CD14-positive monocyte (primary cell): ENCODE measurements around the gene PHF5A. TPM values are rescaled to one million over a fixed set of nuclear protein-coding genes. Genes with fewer than 3 reads are reported as not detected.

Experiments
- DNase-seq, 3 donors: peaks; one replicate each; pipeline ENCODE4 v3.0.0-alpha.2; 2011 to 2022
- H2AFZ ChIP-seq: 2 replicates; pipeline ENCODE4 v1.6.0; 2012; ENCODE audit warnings: mild to moderate bottlenecking, low read depth, low read length, inconsistent platforms; ENCODE audit not compliant: insufficient read depth, poor library complexity, severe bottlenecking
- H3K27ac ChIP-seq, 2 donors: 1 replicate in 1 of 2; 2 replicates in 1 of 2; pipeline ENCODE4 v1.5.1; 2012 to 2013; ENCODE audit warnings: low read length in 2 of 2, control low read depth in 1 of 2, inconsistent platforms in 1 of 2, low read depth in 1 of 2, mild to moderate bottlenecking in 1 of 2
- H3K27me3 ChIP-seq, 2 donors: one replicate each; pipeline versions ENCODE4 v1.6.0 to v1.6.1; 2011 to 2013; ENCODE audit warnings: low read length in 2 of 2; ENCODE audit not compliant: control insufficient read depth in 2 of 2, insufficient read depth in 2 of 2
- H3K36me3 ChIP-seq, 2 donors: replicated peaks in 1 of 2; 1 replicate in 1 of 2; 2 replicates in 1 of 2; pipeline versions ENCODE4 v1.5.1 to v1.6.1; 2012 to 2013; ENCODE audit warnings: low read length in 2 of 2, control low read depth in 1 of 2, inconsistent platforms in 1 of 2, mild to moderate bottlenecking in 1 of 2; ENCODE audit not compliant: insufficient read depth in 2 of 2, control insufficient read depth in 1 of 2
- H3K4me1 ChIP-seq, 2 donors: 1 replicate in 1 of 2; 2 replicates in 1 of 2; pipeline versions ENCODE4 v1.5.1 to v1.6.1; 2012 to 2013; ENCODE audit warnings: low read length in 2 of 2, control low read depth in 1 of 2, inconsistent platforms in 1 of 2, mild to moderate bottlenecking in 1 of 2, moderate library complexity in 1 of 2; ENCODE audit not compliant: insufficient read depth in 2 of 2, control insufficient read depth in 1 of 2
- H3K4me2 ChIP-seq: replicated peaks from 2 replicates; pipeline ENCODE3; 2012; ENCODE audit warnings: low read length, moderate library complexity, mild to moderate bottlenecking; ENCODE audit not compliant: poor library complexity, severe bottlenecking; ENCODE audit errors: extremely low read depth
- H3K4me3 ChIP-seq, 3 experiments: fragments of 200-600 bp in 1 of 3; sonication (generic) in 1 of 3; replicated peaks in 1 of 3; 1 replicate in 2 of 3; 2 replicates in 1 of 3; pipeline ENCODE4 v1.5.1; 2011 to 2013; ENCODE audit warnings: low read length in 3 of 3, mild to moderate bottlenecking in 3 of 3, control low read depth in 2 of 3, low read depth in 2 of 3, inconsistent platforms in 1 of 3, moderate library complexity in 1 of 3
- H3K79me2 ChIP-seq: 2 replicates; pipeline ENCODE4 v1.6.0; 2012; ENCODE audit warnings: mild to moderate bottlenecking, control low read depth, inconsistent platforms, low read length, moderate library complexity; ENCODE audit not compliant: insufficient read depth
- H3K9ac ChIP-seq: 2 replicates; pipeline ENCODE4 v1.6.0; 2017; ENCODE audit warnings: low read length, mild to moderate bottlenecking; ENCODE audit not compliant: insufficient read depth, poor library complexity, severe bottlenecking
- H3K9me3 ChIP-seq, 2 donors: replicated peaks in 1 of 2; 1 replicate in 1 of 2; 2 replicates in 1 of 2; pipeline versions ENCODE4 v1.5.1 to v1.6.1; 2012 to 2013; ENCODE audit warnings: low read length in 2 of 2, control low read depth in 1 of 2; ENCODE audit not compliant: control insufficient read depth in 1 of 2, insufficient read depth in 1 of 2
- H4K20me1 ChIP-seq: 2 replicates; pipeline ENCODE4 v1.6.0; 2012; ENCODE audit warnings: mild to moderate bottlenecking, low read length, control low read depth, moderate library complexity; ENCODE audit not compliant: insufficient read depth
- H3K27ac Mint-ChIP-seq, 7 donors: one replicate each; pipeline ENCODE4 v1.8.0; 2020; ENCODE audit warnings: mild to moderate bottlenecking in 7 of 7, mixed read lengths in 7 of 7, moderate library complexity in 6 of 7, inconsistent platforms in 2 of 7
- H3K27me3 Mint-ChIP-seq, 3 donors: one replicate each; pipeline ENCODE4 v1.8.0; 2021 to 2022; ENCODE audit warnings: low read depth in 3 of 3, mild to moderate bottlenecking in 3 of 3, mixed read lengths in 3 of 3, moderate library complexity in 3 of 3, inconsistent platforms in 1 of 3
- H3K36me3 Mint-ChIP-seq, 2 donors: one replicate each; pipeline ENCODE4 v1.8.0; 2020; ENCODE audit warnings: mixed read lengths in 2 of 2, inconsistent platforms in 1 of 2, mild to moderate bottlenecking in 1 of 2
- H3K4me1 Mint-ChIP-seq: one replicate; pipeline ENCODE4 v1.8.0; 2020; ENCODE audit warnings: mild to moderate bottlenecking, mixed read lengths
- H3K4me3 Mint-ChIP-seq, 2 donors: one replicate each; pipeline ENCODE4 v1.8.0; 2020; ENCODE audit warnings: mild to moderate bottlenecking in 2 of 2, mixed read lengths in 2 of 2, moderate library complexity in 1 of 2
- H3K9me3 Mint-ChIP-seq, 7 donors: one replicate each; pipeline ENCODE4 v1.8.0; 2020 to 2022; ENCODE audit warnings: mixed read lengths in 7 of 7, mild to moderate bottlenecking in 6 of 7, moderate library complexity in 6 of 7, inconsistent platforms in 2 of 7
- WGBS: methylation state at CpG from one replicate; pipeline ENCODE4 v1.1.5; 2013; ENCODE audit warnings: missing lambda C conversion rate; ENCODE audit not compliant: insufficient coverage; 5-methylcytosine and 5-hydroxymethylcytosine counted together
- intact Hi-C, 2 donors: fragments of 100-400 bp; cut with micrococcal nuclease; formaldehyde crosslinking; loops; one replicate each; pipeline versions ENCODE4 v1.15.0 to v1.15.1; 2023
- polyA plus RNA-seq, 3 donors: library from polyadenylated mRNA; depleted of rRNA in 1 of 3; unstranded in 2 of 3; stranded (reverse) in 1 of 3; fragments of 300-500 nt in 2 of 3; fragments of >200 nt in 1 of 3; fragmentation: Illumina TruSeq in 2 of 3; gene quantifications; 1 replicate in 2 of 3; 2 replicates in 1 of 3; pipeline ENCODE4 v1.2.3, GENCODE V29; 2012 to 2021
- TF ChIP-seq, protein P1 (sequence below): fragments of 200-600 bp; IDR thresholded peaks from one replicate; pipeline ENCODE4 v1.8.0; 2022; ENCODE audit warnings: antibody characterized with exemption, mild to moderate bottlenecking

The PHF5A gene
- polyA plus RNA-seq, 3 donors = 22.0 to 31.3 (median 26.3) TPM

DNA sequence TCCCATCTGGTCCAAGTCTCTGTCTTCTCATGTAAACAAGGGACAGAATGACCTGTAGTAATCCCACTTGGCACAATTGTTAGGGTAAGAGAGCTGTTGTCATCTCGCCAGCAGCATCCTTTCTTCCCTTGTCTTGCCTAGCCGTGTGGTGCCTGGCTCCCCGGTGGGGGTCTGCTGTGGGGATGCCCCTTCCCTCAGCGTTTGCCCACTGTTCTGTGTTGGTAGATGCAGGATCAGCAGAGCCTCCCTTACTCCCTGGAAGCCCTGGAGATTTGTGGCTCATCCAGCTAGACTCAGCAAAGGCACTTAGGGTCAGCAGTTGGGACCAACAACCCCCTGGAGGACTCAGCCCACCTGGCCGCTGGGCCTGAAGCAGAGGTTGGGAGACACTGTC lies 13.4 kb upstream of the PHF5A start:
- no peak overlapping the region for H3K4me2 ChIP-seq
- 100% methylated on average over 1 of the region's 5 CpGs for WGBS
- Mint-ChIP-seq H3K9me3 (no peaks in the 10 kb centered on the region), H3K27me3 (no peaks in the 10 kb centered on the region), H3K27ac (peak overlapping the region in 3 of 7 donors; percentile 13 to 33 (median 26)), H3K4me1 (peaks cover 36% of the 10 kb centered on the region), H3K4me3 (no peak overlapping the region), H3K36me3 (peaks cover 17 to 39% of the 10 kb centered on the region in 2 donors)
- TF ChIP-seq, protein P1, sequence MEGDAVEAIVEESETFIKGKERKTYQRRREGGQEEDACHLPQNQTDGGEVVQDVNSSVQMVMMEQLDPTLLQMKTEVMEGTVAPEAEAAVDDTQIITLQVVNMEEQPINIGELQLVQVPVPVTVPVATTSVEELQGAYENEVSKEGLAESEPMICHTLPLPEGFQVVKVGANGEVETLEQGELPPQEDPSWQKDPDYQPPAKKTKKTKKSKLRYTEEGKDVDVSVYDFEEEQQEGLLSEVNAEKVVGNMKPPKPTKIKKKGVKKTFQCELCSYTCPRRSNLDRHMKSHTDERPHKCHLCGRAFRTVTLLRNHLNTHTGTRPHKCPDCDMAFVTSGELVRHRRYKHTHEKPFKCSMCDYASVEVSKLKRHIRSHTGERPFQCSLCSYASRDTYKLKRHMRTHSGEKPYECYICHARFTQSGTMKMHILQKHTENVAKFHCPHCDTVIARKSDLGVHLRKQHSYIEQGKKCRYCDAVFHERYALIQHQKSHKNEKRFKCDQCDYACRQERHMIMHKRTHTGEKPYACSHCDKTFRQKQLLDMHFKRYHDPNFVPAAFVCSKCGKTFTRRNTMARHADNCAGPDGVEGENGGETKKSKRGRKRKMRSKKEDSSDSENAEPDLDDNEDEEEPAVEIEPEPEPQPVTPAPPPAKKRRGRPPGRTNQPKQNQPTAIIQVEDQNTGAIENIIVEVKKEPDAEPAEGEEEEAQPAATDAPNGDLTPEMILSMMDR = no peak
- H3K4me1 ChIP-seq = peaks cover 7 to 10% of the 10 kb centered on the region in 2 donors
- no peaks in the 10 kb centered on the region for H3K9me3 ChIP-seq
- H2AFZ ChIP-seq = no peak overlapping the region
- no peak overlapping the region for H3K4me3 ChIP-seq
- no peaks in the 10 kb centered on the region for H3K27me3 ChIP-seq
- peak overlapping the region in 1 of 2 donors; percentile 53 for H3K27ac ChIP-seq
- H4K20me1 ChIP-seq = peaks cover 94% of the 10 kb centered on the region
- intact Hi-C loops = no loop called here
- peaks cover 6 to 40% of the 10 kb centered on the region in 2 donors for H3K36me3 ChIP-seq
- no peak overlapping the region for H3K9ac ChIP-seq
- DNase-seq = no peak
- H3K79me2 ChIP-seq = peaks cover 96% of the 10 kb centered on the region

DNA sequence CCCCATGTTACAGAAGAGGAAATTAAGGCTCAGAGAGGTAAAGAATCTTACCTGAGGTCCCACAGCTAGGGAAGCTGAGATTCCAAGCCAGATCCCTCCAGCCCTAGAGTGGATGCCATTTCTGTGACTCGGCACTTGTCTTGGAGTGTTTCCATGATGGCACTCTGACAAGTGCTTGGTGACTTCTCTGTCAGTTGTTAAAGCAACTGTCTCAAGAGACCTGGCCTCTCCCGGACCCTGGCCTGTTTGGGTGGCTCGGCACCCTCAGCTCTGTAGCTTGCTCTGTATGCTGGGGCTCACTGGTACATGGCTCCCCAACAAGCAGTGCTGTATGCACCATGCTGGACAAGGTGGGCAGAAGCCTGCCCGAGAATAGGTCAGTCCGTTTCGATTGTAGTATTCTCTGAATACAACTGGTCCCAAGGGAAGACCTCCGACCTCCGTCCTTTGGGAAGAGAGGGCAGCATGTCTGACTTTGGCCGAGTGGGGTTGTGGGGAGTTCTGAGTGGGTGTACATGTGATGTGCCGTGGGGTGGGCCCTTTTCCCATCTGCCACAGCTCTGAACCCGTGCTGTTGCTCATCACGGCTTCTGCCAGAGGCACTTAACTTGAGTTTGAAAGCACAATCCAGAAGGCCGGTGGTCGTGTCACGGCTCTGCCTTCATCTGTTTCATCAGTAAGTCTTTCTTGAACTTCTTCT lies 12.8 kb upstream of the PHF5A start:
- H3K79me2 ChIP-seq = peaks cover 97% of the 10 kb centered on the region
- Mint-ChIP-seq H3K4me1 (peaks cover 36% of the 10 kb centered on the region), H3K27ac (peak overlapping the region in 2 of 7 donors; percentile 26 to 68), H3K36me3 (peaks cover 14 to 37% of the 10 kb centered on the region in 2 donors), H3K27me3 (no peaks in the 10 kb centered on the region), H3K4me3 (no peak overlapping the region), H3K9me3 (no peaks in the 10 kb centered on the region)
- no peak overlapping the region for H2AFZ ChIP-seq
- H3K27ac ChIP-seq = peak overlapping the region in 1 of 2 donors; percentile 53
- H3K9ac ChIP-seq = no peak overlapping the region
- peaks cover 94% of the 10 kb centered on the region for H4K20me1 ChIP-seq
- no peak overlapping the region for H3K4me2 ChIP-seq
- no peaks in the 10 kb centered on the region for H3K9me3 ChIP-seq
- 94% methylated on average over 12 of the region's 15 CpGs for WGBS
- H3K4me1 ChIP-seq = peaks cover 7 to 10% of the 10 kb centered on the region in 2 donors
- no peaks in the 10 kb centered on the region for H3K27me3 ChIP-seq
- TF ChIP-seq, protein P1 = no peak
- H3K4me3 ChIP-seq = no peak overlapping the region
- intact Hi-C loops = no loop called here
- H3K36me3 ChIP-seq = peaks cover 6 to 38% of the 10 kb centered on the region in 2 donors
- DNase-seq = no peak
